GM12878 (cell line): Measurements from ENCODE around the gene SEC23IP. TPM values are rescaled to one million over a fixed set of nuclear protein-coding genes. Genes with fewer than 3 reads are reported as not detected.

Source experiments
- ATAC-seq: fragments of 200-7000 bp; cut with Tn5 transposase; 3 replicates; pipeline ENCODE4 v1.9.1; 2020; ENCODE audit warnings: mild to moderate bottlenecking, moderate library complexity
- BruUV-seq: library from RNA; stranded (reverse); fragments of 400-500 nt; replicated peaks from 2 replicates; lab custom pipeline; 2021; lab: Mats Ljungman, UMichigan
- CTCF ChIA-PET: fragments of 300-600 bp; sonication (Branson Sonifier 250); formaldehyde crosslinking; extraction: SDS; loops from one replicate; lab custom pipeline; 2021; ENCODE audit warnings: inconsistent platforms; lab: Yijun Ruan, JAX
- POLR2A ChIA-PET: fragments of 350-600 bp; formaldehyde crosslinking; extraction: SDS; loops from one replicate; lab custom pipeline; 2021; ENCODE audit warnings: inconsistent platforms; lab: Charles Lee
- RAD21 ChIA-PET: fragments of 300-600 bp; sonication (Branson Sonifier 250); formaldehyde crosslinking; loops from one replicate; lab custom pipeline; 2023; ENCODE audit warnings: antibody characterized with exemption; ENCODE audit not compliant: unreplicated experiment; lab: Charles Lee
- SMC1A ChIA-PET: fragments of 300-600 bp; sonication (Branson Sonifier 250); formaldehyde crosslinking; loops from one replicate; lab custom pipeline; 2023; ENCODE audit not compliant: unreplicated experiment, uncharacterized antibody; lab: Charles Lee
- DNase-seq: peaks from one replicate; pipeline ENCODE4 v3.0.0-alpha.2; 2011; ENCODE audit warnings: low read depth, low spot score
- FAIRE-seq: peaks from 3 replicates; lab custom pipeline; 2011; peaks lifted over from hg19 to GRCh38; lab: Jason Lieb, UNC
- H2AFZ ChIP-seq: 2 replicates; pipeline ENCODE4 v1.6.0; 2011; ENCODE audit warnings: low read depth, low read length, control low read depth; ENCODE audit not compliant: control insufficient read depth
- H3K27ac ChIP-seq: 2 replicates; pipeline ENCODE4 v1.5.1; 2011; ENCODE audit warnings: control low read depth; ENCODE audit not compliant: control insufficient read depth, insufficient read depth
- H3K27me3 ChIP-seq, 2 experiments: replicated peaks in 1 of 2; 2 replicates each; pipeline versions ENCODE4 v1.6.0 to v1.6.1; 2011; ENCODE audit warnings: low read length in 1 of 2; ENCODE audit not compliant: control insufficient read depth in 2 of 2, insufficient read depth in 2 of 2
- H3K36me3 ChIP-seq, 2 experiments: 2 replicates each; pipeline ENCODE4 v1.5.1; 2011; ENCODE audit warnings: low read length in 1 of 2; ENCODE audit not compliant: control insufficient read depth in 2 of 2, insufficient read depth in 2 of 2
- H3K4me1 ChIP-seq: 2 replicates; pipeline ENCODE4 v1.6.1; 2011; ENCODE audit warnings: mild to moderate bottlenecking, low read length, moderate library complexity, mixed read lengths; ENCODE audit not compliant: control insufficient read depth, insufficient read depth
- H3K4me2 ChIP-seq: 2 replicates; pipeline ENCODE4 v1.6.0; 2011; ENCODE audit warnings: control low read depth; ENCODE audit not compliant: control insufficient read depth, insufficient read depth
- H3K4me3 ChIP-seq: fragments of 200-600 bp; sonication (generic); 2 replicates; pipeline ENCODE4 v1.5.1; 2016
- H3K79me2 ChIP-seq: 2 replicates; pipeline ENCODE4 v1.6.0; 2011; ENCODE audit warnings: low read length; ENCODE audit not compliant: control insufficient read depth, insufficient read depth
- H3K9ac ChIP-seq: 2 replicates; pipeline ENCODE4 v1.8.0; 2011; ENCODE audit warnings: low read length, control low read depth, mixed read lengths; ENCODE audit not compliant: control insufficient read depth, insufficient read depth
- H3K9me3 ChIP-seq: replicated peaks from 3 replicates; pipeline ENCODE4 v1.5.1; 2011; ENCODE audit warnings: mild to moderate bottlenecking, low read length; ENCODE audit not compliant: control insufficient read depth, insufficient read depth
- H4K20me1 ChIP-seq: 2 replicates; pipeline ENCODE4 v1.6.0; 2011; ENCODE audit not compliant: control insufficient read depth, insufficient read depth
- ATF2 ChIP-seq: IDR thresholded peaks from 2 replicates; pipeline ENCODE4 v1.6.1; 2012; ENCODE audit warnings: low read length, inconsistent platforms
- E2F4 ChIP-seq: IDR thresholded peaks from 2 replicates; pipeline ENCODE4 v1.6.1; 2012; ENCODE audit warnings: low read depth, low read length, improper control_type of control experiment
- NR2C2 ChIP-seq: IDR thresholded peaks from 2 replicates; pipeline ENCODE4 v1.6.1; 2011; ENCODE audit warnings: borderline replicate concordance, low read depth; ENCODE audit not compliant: control insufficient read depth, insufficient read length
- POLR2AphosphoS5 ChIP-seq: IDR thresholded peaks from 2 replicates; pipeline ENCODE4 v1.6.1; 2011; ENCODE audit warnings: mild to moderate bottlenecking, low read length, inconsistent platforms
- PRDM15 ChIP-seq: fragments of 450-650 bp; formaldehyde crosslinking; IDR thresholded peaks from 2 replicates; pipeline ENCODE4 v1.4.0; 2020; ENCODE audit warnings: mild to moderate bottlenecking, moderate library complexity
- RAD21 ChIP-seq: IDR thresholded peaks from 2 replicates; pipeline ENCODE4 v1.6.1; 2011; ENCODE audit warnings: mild to moderate bottlenecking, low read depth, low read length, moderate library complexity; ENCODE audit not compliant: insufficient read depth
- RAD51 ChIP-seq: fragments of 450-650 bp; IDR thresholded peaks from 2 replicates; pipeline ENCODE4 v1.6.1; 2016; ENCODE audit warnings: moderate library complexity, mild to moderate bottlenecking, inconsistent platforms
- SUPT20H ChIP-seq: IDR thresholded peaks from 2 replicates; pipeline ENCODE4 v1.6.1; 2011; ENCODE audit warnings: low read depth, mild to moderate bottlenecking, low read length, moderate library complexity, borderline replicate concordance; ENCODE audit not compliant: control insufficient read depth
- TAF1 ChIP-seq: IDR thresholded peaks from 2 replicates; pipeline ENCODE4 v1.6.1; 2011; ENCODE audit warnings: mild to moderate bottlenecking, low read depth, low read length, borderline replicate concordance
- USF1 ChIP-seq: IDR thresholded peaks from 2 replicates; pipeline ENCODE4 v1.6.1; 2011; ENCODE audit warnings: borderline replicate concordance, low read depth, mild to moderate bottlenecking, moderate library complexity, mixed read lengths, low read length; ENCODE audit not compliant: insufficient read depth; ENCODE audit errors: extremely low read length
- WGBS: methylation state at CpG from one replicate; pipeline ENCODE4 v1.1.6; 2016; ENCODE audit warnings: low lambda C conversion rate; ENCODE audit not compliant: insufficient replicate concordance, insufficient coverage; ENCODE audit errors: missing lambda C conversion rate; 5-methylcytosine and 5-hydroxymethylcytosine counted together
- in situ Hi-C: fragments of 300-500 bp; cut with MboI; formaldehyde crosslinking; loops from 9 replicates; pipeline ENCODE4 v1.14.3; 2018; ENCODE audit warnings: mixed read lengths
- intact Hi-C: fragments of 100-400 bp; cut with micrococcal nuclease; formaldehyde crosslinking; loops from one replicate; pipeline ENCODE4 v1.14.2; 2022; ENCODE audit not compliant: unreplicated experiment
- polyA plus RNA-seq, 11 experiments: library from polyadenylated mRNA; depleted of rRNA in 4 of 11; unstranded in 6 of 11; stranded (reverse) in 5 of 11; fragments of >200 nt; fragmentation: Nextera tagmentation in 4 of 11; fragmentation: Illumina TruSeq in 1 of 11; extraction: Ambion mirVana in 4 of 11; extraction: Trizol in 1 of 11; gene quantifications; 1 replicate in 1 of 11; 2 replicates in 10 of 11; pipeline versions ENCODE4 v1.2.1 to v1.2.3, GENCODE V29; 2011 to 2016; ENCODE audit warnings: inconsistent platforms in 2 of 11, missing spikeins in 2 of 11, low read depth in 1 of 11
- total RNA-seq, 4 experiments: library from RNA; depleted of rRNA in 3 of 4; stranded (reverse); fragments of >200 nt in 3 of 4; fragmentation: Illumina TruSeq in 1 of 4; extraction: Trizol in 1 of 4; gene quantifications; 2 replicates each; pipeline versions ENCODE4 v1.2.1 to v1.2.3, GENCODE V29; 2013 to 2021

SEC23IP gene
- total and polyA plus RNA-seq, 10 of the 15 experiments (the other 5 are each of a cell fraction or from before 2014, with no cell fraction given), result 15.1 to 82.5 (median 36.0) TPM

GRCh38 chr10:119910689-119911088 is 18.2 kb downstream of the SEC23IP start (continued):
- no peak for TF ChIP-seq USF1
- no peak for TF ChIP-seq NR2C2
- TF ChIP-seq TAF1, result no peak
- TF ChIP-seq RAD51, result no peak
- TF ChIP-seq SUPT20H, result no peak
- no peak for TF ChIP-seq E2F4

- POLR2A ChIA-PET, result interaction anchor here (1.3 kb wide), 1 partner anchor 25 kb away, joined by 3 read pairs; the partner anchor contains the start of gene SEC23IP
- no peak for FAIRE-seq
- in situ Hi-C loops, result no loop called here
- CTCF ChIA-PET, result interaction anchor here (1.4 to 1.7 kb wide), 2 partner anchors 16 to 231 kb away, joined by 4 to 11 read pairs; no protein-coding TSS in a partner anchor
- Histone ChIP-seq H3K4me3 (no peak overlapping the region), H3K9me3 (no peaks in the 10 kb centered on the region), H3K9ac (no peak overlapping the region), H2AFZ (no peak overlapping the region), H3K36me3 (peaks cover 4 to 40% of the 10 kb centered on the region in 2 experiments), H3K4me1 (peaks cover 8% of the 10 kb centered on the region), H3K79me2 (no peaks in the 10 kb centered on the region), H3K27ac (no peak overlapping the region), H4K20me1 (no peaks in the 10 kb centered on the region), H3K4me2 (no peak overlapping the region), H3K27me3 (no peaks in the 10 kb centered on the region)
- 96% methylated on average over 3 of the region's 3 CpGs for whole genome bisulfite sequencing
- 0 out of 2 replicates have a peak, but pooled peaks have one; percentile 9 for TF ChIP-seq RAD21
- no peak for TF ChIP-seq POLR2AphosphoS5
- TF ChIP-seq PRDM15 (CRISPR knock-in tag), result no peak
- no peak for TF ChIP-seq ATF2
- RAD21 ChIA-PET, result no interaction called here
- ATAC-seq, result no peak
- intact Hi-C loops, result loop anchor here (5.0 kb wide), 1 partner anchor 230 kb away; no protein-coding TSS in a partner anchor
- no TSS peak for BruUV-seq
- no peak for DNase-seq
- SMC1A ChIA-PET, result interaction anchor here (0.7 to 2.3 kb wide), 5 partner anchors 16 to 262 kb away, joined by 3 to 6 read pairs (median 4); partner anchors contain the start of gene SEC23IP
Measured at GRCh38 chr10:119917777-119918176, 25.2 kb downstream of the SEC23IP start.
